OCI-LY7 (cell line): Measurements from ENCODE around the gene XRN2.

ENCODE experiments used
- EZH2phosphoT487 ChIP-seq: fragments of 200-600 bp; sonication (generic); IDR thresholded peaks from 2 replicates; pipeline ENCODE4 v1.6.1; 2018; ENCODE audit warnings: low read depth, borderline replicate concordance, mild to moderate bottlenecking, mixed run types, antibody characterized with exemption, low read length, moderate library complexity, mixed read lengths
- TF ChIP-seq, protein P1 (sequence below): fragments of 200-600 bp; sonication (generic); conservative IDR thresholded peaks from 2 replicates; pipeline ENCODE4 v1.5.1; 2014; ENCODE audit warnings: mild to moderate bottlenecking, antibody characterized with exemption, low read length, moderate library complexity, mixed read lengths

DNA sequence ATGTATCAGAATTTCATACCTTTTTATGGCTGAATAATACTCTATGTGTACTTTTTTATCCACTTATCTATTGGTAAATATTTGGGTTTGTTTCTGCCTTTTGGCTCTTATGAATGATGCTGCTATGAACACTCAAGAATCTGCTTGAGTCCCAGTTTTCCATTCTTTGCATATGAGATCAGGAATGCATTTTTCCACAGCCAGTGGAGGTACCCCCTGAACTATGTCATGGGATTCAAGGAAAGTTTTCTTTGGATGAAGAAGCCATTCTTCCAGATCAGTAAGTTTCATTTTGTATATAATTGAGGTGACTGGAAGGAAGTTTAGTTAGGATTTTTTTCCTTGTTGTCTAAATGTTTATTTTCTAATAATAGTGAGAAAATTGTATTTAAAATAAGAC, 53.3 kb downstream of the XRN2 start:
- TF ChIP-seq, protein P1, sequence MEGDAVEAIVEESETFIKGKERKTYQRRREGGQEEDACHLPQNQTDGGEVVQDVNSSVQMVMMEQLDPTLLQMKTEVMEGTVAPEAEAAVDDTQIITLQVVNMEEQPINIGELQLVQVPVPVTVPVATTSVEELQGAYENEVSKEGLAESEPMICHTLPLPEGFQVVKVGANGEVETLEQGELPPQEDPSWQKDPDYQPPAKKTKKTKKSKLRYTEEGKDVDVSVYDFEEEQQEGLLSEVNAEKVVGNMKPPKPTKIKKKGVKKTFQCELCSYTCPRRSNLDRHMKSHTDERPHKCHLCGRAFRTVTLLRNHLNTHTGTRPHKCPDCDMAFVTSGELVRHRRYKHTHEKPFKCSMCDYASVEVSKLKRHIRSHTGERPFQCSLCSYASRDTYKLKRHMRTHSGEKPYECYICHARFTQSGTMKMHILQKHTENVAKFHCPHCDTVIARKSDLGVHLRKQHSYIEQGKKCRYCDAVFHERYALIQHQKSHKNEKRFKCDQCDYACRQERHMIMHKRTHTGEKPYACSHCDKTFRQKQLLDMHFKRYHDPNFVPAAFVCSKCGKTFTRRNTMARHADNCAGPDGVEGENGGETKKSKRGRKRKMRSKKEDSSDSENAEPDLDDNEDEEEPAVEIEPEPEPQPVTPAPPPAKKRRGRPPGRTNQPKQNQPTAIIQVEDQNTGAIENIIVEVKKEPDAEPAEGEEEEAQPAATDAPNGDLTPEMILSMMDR = no peak
- no peak for TF ChIP-seq EZH2phosphoT487
